Measurements from ENCODE around the gene CTH. TPM values are rescaled to one million over a fixed set of nuclear protein-coding genes. Genes with fewer than 3 reads are reported as not detected.

CTH gene
- total RNA-seq, 1 experiment from 2014 or later = 14.7 TPM

GRCh38 chr1:70440642-70441391 lies 29.7 kb downstream of the CTH start (continued):
- no peak for TF ChIP-seq ATF3 (IDR thresholded peaks at IDR 0.05)
- no peak for TF ChIP-seq EZH2 (IDR thresholded peaks at IDR 0.05)
- no peak for TF ChIP-seq POLR2AphosphoS5 (IDR thresholded peaks at IDR 0.05; ENCODE audit: low read depth, low read length)
- no peak for TF ChIP-seq REST (IDR thresholded peaks at IDR 0.05; ENCODE audit: low read depth)
- no peak for TF ChIP-seq ZNF274 (IDR thresholded peaks at IDR 0.05; ENCODE audit: low read depth, low read length)
- TF ChIP-seq EZH2phosphoT487 (IDR thresholded peaks at IDR 0.05; ENCODE audit: borderline replicate concordance) = no peak

GRCh38 chr1:70441392-70442035 lies 30.4 kb downstream of the CTH start:
- Histone ChIP-seq H3K79me2 (ENCODE audit: insufficient read depth, low read length) (no peaks in the 10 kb centered on the region), H3K9me3 (ENCODE audit: control insufficient read depth in 1 of 2, insufficient read depth in 1 of 2, low read depth in 1 of 2, low read length in 2 of 2) (no peaks in the 10 kb centered on the region), H3K27me3 (ENCODE audit: insufficient read depth, low read length) (no peaks in the 10 kb centered on the region), H3K9ac (ENCODE audit: low read length) (no peak overlapping the region), H3K4me1 (ENCODE audit: control insufficient read depth in 1 of 2, insufficient read depth in 2 of 2, low read length in 2 of 2) (peaks cover 0 to 6% of the 10 kb centered on the region in 2 experiments; a peak in 1 of 4 replicates), H3K27ac (ENCODE audit: low read depth, low read length) (no peak overlapping the region), H3K9me2 (ENCODE audit: insufficient read depth) (no peaks in the 10 kb centered on the region), H4K20me1 (ENCODE audit: insufficient read depth) (no peaks in the 10 kb centered on the region), H2AFZ (ENCODE audit: low read depth, low read length, poor library complexity, severe bottlenecking) (no peak overlapping the region), H3K4me2 (ENCODE audit: low read length) (no peak overlapping the region), H3K4me3 (replicated peaks in 1 of 2; ENCODE audit: low read depth in 1 of 2, low read length in 2 of 2) (no peak overlapping the region), H3K36me3 (ENCODE audit: control insufficient read depth in 1 of 2, insufficient read depth in 2 of 2, low read length in 2 of 2) (no peaks in the 10 kb centered on the region)
- no peak for TF ChIP-seq SP1 (IDR thresholded peaks at IDR 0.05; ENCODE audit: low read depth)
- no peak for TF ChIP-seq EZH2phosphoT487 (IDR thresholded peaks at IDR 0.05; ENCODE audit: borderline replicate concordance)
- no peak for TF ChIP-seq FOSL1 (IDR thresholded peaks at IDR 0.05; ENCODE audit: low read depth)
- no peak for TF ChIP-seq REST (IDR thresholded peaks at IDR 0.05; ENCODE audit: low read depth)
- DNase-seq (ENCODE audit: low read depth, low spot score) (no peak), ATAC-seq (no peak)
- BruUV-seq (replicated peaks) = no TSS peak
- ChIA-PET CTCF (no interaction called here), RAD21 (ENCODE audit: low non-redundant PET in 1 of 2, low total read pairs in 2 of 2, uncharacterized antibody in 2 of 2, unreplicated experiment in 2 of 2) (no interaction called here), POLR2A (no interaction called here)
- intact Hi-C loops (cut with micrococcal nuclease) = no loop called here
